Chondrocyte (in vitro differentiated cells): Measurements from ENCODE around the gene QKI. TPM values are rescaled to one million over a fixed set of nuclear protein-coding genes. Genes with fewer than 3 reads are reported as not detected.

ENCODE experiments used
- DNase-seq: peaks from one replicate; pipeline ENCODE4 v3.0.0; 2021; ENCODE audit warnings: mixed read lengths, low spot score
- H3K27ac Mint-ChIP-seq: one replicate; pipeline ENCODE4 v1.8.0; 2021; ENCODE audit warnings: mild to moderate bottlenecking, moderate library complexity, mixed read lengths; ENCODE audit not compliant: unreplicated experiment
- H3K27me3 Mint-ChIP-seq: 2 replicates; pipeline ENCODE4 v1.8.0; 2021; ENCODE audit warnings: low read depth, mixed read lengths
- H3K36me3 Mint-ChIP-seq: 2 replicates; pipeline ENCODE4 v1.8.0; 2021; ENCODE audit warnings: low read depth, mixed read lengths
- H3K4me1 Mint-ChIP-seq: 2 replicates; pipeline ENCODE4 v1.8.0; 2021; ENCODE audit warnings: low read depth, mild to moderate bottlenecking, mixed read lengths
- H3K4me3 Mint-ChIP-seq: one replicate; pipeline ENCODE4 v1.8.0; 2021; ENCODE audit warnings: mild to moderate bottlenecking, moderate library complexity, mixed read lengths; ENCODE audit not compliant: unreplicated experiment
- H3K9me3 Mint-ChIP-seq: 2 replicates; pipeline ENCODE4 v1.8.0; 2021; ENCODE audit warnings: low read depth, mixed read lengths
- CTCF ChIP-seq: fragments of 200-600 bp; sonication (generic); IDR thresholded peaks from 2 replicates; pipeline ENCODE4 v1.5.0; 2021; ENCODE audit warnings: antibody characterized with exemption, mild to moderate bottlenecking, moderate library complexity
- total RNA-seq: library from RNA; stranded (reverse); gene quantifications from 3 replicates; pipeline ENCODE4 v1.2.1, GENCODE V29; 2021

The QKI gene
- total RNA-seq, 1 donor from 2014 or later = 189 TPM

GRCh38 chr6:163568275-163568674, 153.8 kb downstream of the QKI start:
- no peak overlapping the region for H3K27ac Mint-ChIP-seq
- no peak overlapping the region for H3K4me3 Mint-ChIP-seq
- H3K27me3 Mint-ChIP-seq = no peaks in the 10 kb centered on the region
- H3K4me1 Mint-ChIP-seq = peaks cover 34% of the 10 kb centered on the region
- TF ChIP-seq CTCF = no peak
- H3K36me3 Mint-ChIP-seq = peaks cover 28% of the 10 kb centered on the region
- DNase-seq = no peak
- H3K9me3 Mint-ChIP-seq = no peaks in the 10 kb centered on the region

DNA sequence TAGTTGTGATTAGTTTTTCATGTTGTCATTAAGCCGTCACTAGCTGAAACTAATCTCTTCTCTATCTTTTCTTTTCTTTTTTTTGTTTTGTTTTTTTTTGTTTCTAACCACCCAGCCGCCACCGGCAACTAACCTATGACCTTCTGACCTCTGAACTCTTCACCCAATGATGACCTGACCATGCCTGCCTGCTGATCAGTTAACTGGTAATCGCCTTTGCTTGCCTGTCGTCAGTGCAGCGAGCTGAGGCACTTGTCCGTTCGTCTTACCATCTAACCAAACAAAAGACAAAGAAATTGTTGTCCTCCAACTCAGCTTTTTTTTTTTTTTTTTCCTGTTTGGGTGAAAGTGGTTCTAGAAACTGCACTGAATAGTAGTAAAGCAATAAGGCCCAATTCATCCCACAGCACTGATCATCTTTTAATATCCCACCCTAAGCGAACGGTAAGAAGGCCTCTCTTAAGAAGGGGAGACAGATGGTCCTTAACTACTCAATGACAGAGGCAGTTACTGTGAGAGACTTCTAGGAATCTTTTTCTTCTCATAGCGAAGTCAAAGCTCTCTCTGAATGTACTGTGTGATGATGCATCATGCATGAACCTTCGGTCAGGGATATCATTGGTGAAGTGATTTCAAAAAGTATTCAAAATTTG, 156.2 kb downstream of the QKI start:
- DNase-seq = no peak
- Mint-ChIP-seq H3K9me3 (no peaks in the 10 kb centered on the region), H3K27ac (peak overlapping the region; percentile 50), H3K4me3 (no peak overlapping the region), H3K36me3 (peaks cover 21% of the 10 kb centered on the region), H3K4me1 (peaks cover 26% of the 10 kb centered on the region), H3K27me3 (no peaks in the 10 kb centered on the region)
- no peak for TF ChIP-seq CTCF

GRCh38 chr6:163571730-163572129, 157.2 kb downstream of the QKI start:
- no peak for TF ChIP-seq CTCF
- no peak overlapping the region for H3K27ac Mint-ChIP-seq
- no peaks in the 10 kb centered on the region for H3K9me3 Mint-ChIP-seq
- H3K27me3 Mint-ChIP-seq = no peaks in the 10 kb centered on the region
- H3K4me1 Mint-ChIP-seq = peaks cover 29% of the 10 kb centered on the region
- H3K4me3 Mint-ChIP-seq = no peak overlapping the region
- H3K36me3 Mint-ChIP-seq = peaks cover 20% of the 10 kb centered on the region
- no peak for DNase-seq

DNA sequence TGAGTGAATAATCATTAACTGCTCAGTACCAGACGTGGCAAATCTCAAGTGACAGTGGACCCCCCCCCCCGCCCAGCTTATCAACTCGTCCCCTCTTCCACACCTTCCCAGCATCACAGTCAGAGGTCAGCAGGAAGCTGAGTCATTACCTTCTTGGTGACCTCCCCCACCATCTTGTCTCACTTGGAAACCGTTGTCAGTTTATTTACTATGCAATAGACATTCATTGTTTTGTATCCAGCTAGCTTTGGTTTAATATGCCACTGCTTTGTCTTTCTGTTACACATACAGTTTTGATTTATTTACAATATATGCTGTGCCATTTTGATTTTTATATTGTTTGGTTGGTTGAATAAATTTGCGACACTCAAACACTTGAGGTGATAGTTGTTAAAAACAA, 158.1 kb downstream of the QKI start:
- Mint-ChIP-seq H3K4me3 (no peak overlapping the region), H3K27ac (no peak overlapping the region), H3K9me3 (no peaks in the 10 kb centered on the region), H3K4me1 (peaks cover 29% of the 10 kb centered on the region), H3K36me3 (peaks cover 26% of the 10 kb centered on the region), H3K27me3 (no peaks in the 10 kb centered on the region)
- no peak for DNase-seq
- no peak for TF ChIP-seq CTCF

- Mint-ChIP-seq H3K36me3 (peaks cover 25% of the 10 kb centered on the region), H3K4me1 (peaks cover 33% of the 10 kb centered on the region), H3K4me3 (no peak overlapping the region), H3K27ac (no peak overlapping the region), H3K9me3 (no peaks in the 10 kb centered on the region), H3K27me3 (no peaks in the 10 kb centered on the region)
- no peak for DNase-seq
- TF ChIP-seq CTCF = no peak
Observed at GRCh38 chr6:163573503-163574179, 159.1 kb downstream of the QKI start.
